ENCODE data around the gene TSN.

DNA sequence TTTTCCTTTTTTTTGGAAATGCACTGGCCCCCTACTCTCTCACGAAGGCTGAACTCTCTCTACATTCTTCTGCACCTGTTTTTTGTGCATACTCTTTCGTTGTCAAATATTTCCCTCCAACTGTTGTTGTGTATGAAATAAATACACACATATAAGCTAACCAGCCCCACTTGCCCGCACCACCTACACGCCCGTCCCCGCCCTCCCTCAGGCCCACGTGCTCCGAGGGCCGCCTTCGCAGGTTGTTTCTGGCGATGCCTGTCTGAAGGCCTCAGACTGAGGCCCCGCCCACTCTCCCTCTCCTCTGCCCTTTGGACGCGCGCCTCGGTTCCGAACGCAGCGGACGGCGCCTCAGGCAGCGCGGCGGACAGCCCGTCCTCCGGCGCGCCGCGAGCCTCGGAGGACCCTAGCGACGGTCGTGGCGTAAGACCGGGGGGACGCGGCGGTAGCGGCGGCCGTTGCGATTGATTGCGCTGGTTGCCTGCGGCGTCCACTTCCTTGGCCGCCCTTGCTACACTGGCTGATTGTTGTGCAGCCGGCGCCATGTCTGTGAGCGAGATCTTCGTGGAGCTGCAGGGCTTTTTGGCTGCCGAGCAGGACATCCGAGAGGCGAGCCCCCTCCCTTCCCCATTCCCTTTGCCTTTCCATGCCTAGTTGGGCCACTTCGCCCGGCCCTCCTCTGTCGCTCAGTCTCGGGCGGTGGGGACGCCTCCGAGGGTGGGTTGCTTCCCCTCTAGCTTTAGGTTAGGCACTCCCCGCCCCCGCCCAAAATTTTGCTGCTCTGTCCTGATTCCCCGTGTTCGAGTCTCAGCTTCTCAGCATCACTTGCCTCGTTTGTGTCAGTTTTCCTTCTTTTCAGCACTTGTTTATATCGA lies at the start of gene TSN:
- TF ChIP-seq, protein P1, sequence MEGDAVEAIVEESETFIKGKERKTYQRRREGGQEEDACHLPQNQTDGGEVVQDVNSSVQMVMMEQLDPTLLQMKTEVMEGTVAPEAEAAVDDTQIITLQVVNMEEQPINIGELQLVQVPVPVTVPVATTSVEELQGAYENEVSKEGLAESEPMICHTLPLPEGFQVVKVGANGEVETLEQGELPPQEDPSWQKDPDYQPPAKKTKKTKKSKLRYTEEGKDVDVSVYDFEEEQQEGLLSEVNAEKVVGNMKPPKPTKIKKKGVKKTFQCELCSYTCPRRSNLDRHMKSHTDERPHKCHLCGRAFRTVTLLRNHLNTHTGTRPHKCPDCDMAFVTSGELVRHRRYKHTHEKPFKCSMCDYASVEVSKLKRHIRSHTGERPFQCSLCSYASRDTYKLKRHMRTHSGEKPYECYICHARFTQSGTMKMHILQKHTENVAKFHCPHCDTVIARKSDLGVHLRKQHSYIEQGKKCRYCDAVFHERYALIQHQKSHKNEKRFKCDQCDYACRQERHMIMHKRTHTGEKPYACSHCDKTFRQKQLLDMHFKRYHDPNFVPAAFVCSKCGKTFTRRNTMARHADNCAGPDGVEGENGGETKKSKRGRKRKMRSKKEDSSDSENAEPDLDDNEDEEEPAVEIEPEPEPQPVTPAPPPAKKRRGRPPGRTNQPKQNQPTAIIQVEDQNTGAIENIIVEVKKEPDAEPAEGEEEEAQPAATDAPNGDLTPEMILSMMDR (conservative IDR thresholded peaks at IDR 0.05 in 1 of 2, IDR thresholded peaks at IDR 0.05 in 1 of 2; ENCODE audit: extremely low read depth in 1 of 2, insufficient read depth in 1 of 2, low read depth in 1 of 2, low read length in 2 of 2) = no peak
- TF ChIP-seq EZH2 (IDR thresholded peaks at IDR 0.05; ENCODE audit: borderline replicate concordance, low read length) = no peak
